RWPE2 (cell line): ENCODE measurements around the gene BMP7.

Experiments used
- ATAC-seq: fragments of 200-7000 bp; cut with Tn5 transposase; 3 replicates; pipeline ENCODE4 v1.9.1; 2021; ENCODE audit warnings: low read depth
- DNase-seq: peaks from one replicate; pipeline ENCODE4 v3.0.0-alpha.2; 2020; ENCODE audit warnings: low spot score
- H3K27ac ChIP-seq: fragments of 450-650 bp; 2 replicates; pipeline ENCODE4 v1.5.1; 2017; ENCODE audit warnings: mild to moderate bottlenecking; ENCODE audit not compliant: poor library complexity, severe bottlenecking
- H3K27me3 ChIP-seq: fragments of 250-450 bp; sonication (Bioruptor Pico); 2 replicates; pipeline ENCODE4 v1.5.1; 2021; ENCODE audit warnings: mild to moderate bottlenecking, moderate library complexity; ENCODE audit not compliant: insufficient read depth, poor library complexity, severe bottlenecking
- H3K36me3 ChIP-seq: fragments of 250-450 bp; sonication (Bioruptor Pico); 2 replicates; pipeline ENCODE4 v1.5.1; 2020; ENCODE audit warnings: low read depth, mild to moderate bottlenecking, moderate library complexity
- H3K4me1 ChIP-seq: fragments of 250-450 bp; sonication (Bioruptor Pico); 2 replicates; pipeline ENCODE4 v1.5.1; 2021; ENCODE audit warnings: mild to moderate bottlenecking, moderate library complexity; ENCODE audit not compliant: insufficient read depth, poor library complexity, severe bottlenecking
- H3K4me3 ChIP-seq: fragments of 250-450 bp; sonication (Bioruptor Pico); 2 replicates; pipeline ENCODE4 v1.5.1; 2021; ENCODE audit warnings: mild to moderate bottlenecking, moderate library complexity; ENCODE audit not compliant: severe bottlenecking
- H3K9me3 ChIP-seq: fragments of 250-450 bp; sonication (Bioruptor Pico); 2 replicates; pipeline ENCODE4 v1.5.1; 2021; ENCODE audit warnings: mild to moderate bottlenecking, moderate library complexity; ENCODE audit not compliant: severe bottlenecking
- TF ChIP-seq, protein P1 (sequence below): fragments of 450-650 bp; IDR thresholded peaks from one replicate; pipeline ENCODE4 v1.5.1; 2017; ENCODE audit warnings: mild to moderate bottlenecking, moderate library complexity; ENCODE audit not compliant: poor library complexity, severe bottlenecking

BMP7 gene

DNA sequence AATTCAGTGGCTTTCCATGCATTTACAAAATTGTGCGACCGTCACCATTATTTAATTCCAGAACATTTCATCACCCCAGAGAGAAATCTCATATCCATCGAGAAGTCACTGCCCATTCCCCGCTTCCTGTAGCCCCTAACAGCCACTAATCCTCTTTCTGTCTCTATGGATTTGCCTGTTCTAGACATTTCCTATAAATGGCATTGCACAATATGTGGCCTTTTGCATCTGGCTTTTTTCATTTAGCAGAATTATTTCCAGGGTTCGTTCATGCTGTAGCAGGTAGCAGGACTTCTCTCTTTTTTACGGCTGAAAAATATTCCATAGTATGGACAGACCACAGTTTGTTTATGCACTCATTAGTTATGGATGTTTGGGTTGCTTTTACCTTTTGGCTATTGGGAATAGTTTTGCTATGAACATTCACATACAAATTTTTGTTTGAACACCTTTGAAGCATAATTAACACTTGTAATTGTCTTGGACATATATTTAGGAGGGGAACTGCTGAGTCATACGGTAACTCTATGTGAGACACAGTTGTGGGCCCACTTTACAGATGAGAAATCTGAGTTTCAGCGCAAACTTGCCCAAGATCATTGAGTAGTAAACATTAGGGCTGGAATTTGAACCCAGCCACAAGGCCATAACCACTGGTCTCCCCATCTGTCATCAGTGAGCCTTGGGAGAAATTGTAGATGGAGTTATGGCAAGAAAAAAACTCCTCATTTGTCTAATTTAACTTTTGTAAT is 126.9 kb downstream of the BMP7 start:
- Histone ChIP-seq H3K27ac (no peak overlapping the region), H3K4me3 (no peak overlapping the region), H3K36me3 (no peaks in the 10 kb centered on the region), H3K4me1 (no peaks in the 10 kb centered on the region), H3K9me3 (no peaks in the 10 kb centered on the region), H3K27me3 (peaks cover 70% of the 10 kb centered on the region)
- ATAC-seq (no peak), DNase-seq (no peak)
- TF ChIP-seq, protein P1, sequence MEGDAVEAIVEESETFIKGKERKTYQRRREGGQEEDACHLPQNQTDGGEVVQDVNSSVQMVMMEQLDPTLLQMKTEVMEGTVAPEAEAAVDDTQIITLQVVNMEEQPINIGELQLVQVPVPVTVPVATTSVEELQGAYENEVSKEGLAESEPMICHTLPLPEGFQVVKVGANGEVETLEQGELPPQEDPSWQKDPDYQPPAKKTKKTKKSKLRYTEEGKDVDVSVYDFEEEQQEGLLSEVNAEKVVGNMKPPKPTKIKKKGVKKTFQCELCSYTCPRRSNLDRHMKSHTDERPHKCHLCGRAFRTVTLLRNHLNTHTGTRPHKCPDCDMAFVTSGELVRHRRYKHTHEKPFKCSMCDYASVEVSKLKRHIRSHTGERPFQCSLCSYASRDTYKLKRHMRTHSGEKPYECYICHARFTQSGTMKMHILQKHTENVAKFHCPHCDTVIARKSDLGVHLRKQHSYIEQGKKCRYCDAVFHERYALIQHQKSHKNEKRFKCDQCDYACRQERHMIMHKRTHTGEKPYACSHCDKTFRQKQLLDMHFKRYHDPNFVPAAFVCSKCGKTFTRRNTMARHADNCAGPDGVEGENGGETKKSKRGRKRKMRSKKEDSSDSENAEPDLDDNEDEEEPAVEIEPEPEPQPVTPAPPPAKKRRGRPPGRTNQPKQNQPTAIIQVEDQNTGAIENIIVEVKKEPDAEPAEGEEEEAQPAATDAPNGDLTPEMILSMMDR, result no peak

DNA sequence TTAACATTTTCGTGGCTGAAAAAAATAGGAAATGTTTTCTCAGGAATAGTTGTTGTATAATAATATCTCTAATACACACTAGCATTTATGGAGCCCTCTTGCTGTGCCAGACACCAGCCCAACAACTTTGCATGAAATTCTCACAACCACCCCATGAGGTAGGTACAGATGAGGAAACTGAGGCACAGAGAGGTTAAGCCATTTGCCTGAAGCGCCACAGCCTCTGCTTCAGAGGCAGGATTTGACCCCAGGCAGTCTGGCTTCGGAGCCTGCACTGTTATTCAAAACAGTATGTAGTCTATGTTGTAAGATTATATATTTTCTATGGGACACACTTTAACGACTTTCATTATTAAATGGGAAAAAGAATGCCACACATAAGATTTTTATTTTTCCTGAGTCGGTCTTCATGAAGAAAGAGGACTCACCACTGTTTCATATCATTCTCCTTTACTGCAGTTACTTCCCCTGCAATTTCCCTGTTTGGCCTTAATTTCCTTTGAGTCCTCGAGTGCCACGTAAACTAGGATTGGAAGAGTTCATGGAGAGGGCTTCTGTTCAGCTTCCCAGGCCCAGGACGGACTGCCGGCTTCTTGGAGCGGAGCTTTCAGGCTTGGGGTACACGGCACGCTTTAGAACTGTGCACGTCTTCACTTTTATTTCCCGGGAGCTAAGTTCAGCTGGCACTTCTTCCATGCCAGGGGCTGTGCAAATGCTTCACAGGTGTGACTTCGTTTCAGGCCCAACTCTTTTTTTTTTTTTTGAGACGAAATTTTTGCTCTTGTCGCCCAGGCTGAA is 128.0 kb downstream of the BMP7 start:
- Histone ChIP-seq H3K27me3 (peaks cover 66% of the 10 kb centered on the region), H3K4me1 (no peaks in the 10 kb centered on the region), H3K4me3 (no peak overlapping the region), H3K27ac (no peak overlapping the region), H3K36me3 (no peaks in the 10 kb centered on the region), H3K9me3 (no peaks in the 10 kb centered on the region)
- no peak for ATAC-seq
- TF ChIP-seq, protein P1, result no peak
- no peak for DNase-seq

DNA sequence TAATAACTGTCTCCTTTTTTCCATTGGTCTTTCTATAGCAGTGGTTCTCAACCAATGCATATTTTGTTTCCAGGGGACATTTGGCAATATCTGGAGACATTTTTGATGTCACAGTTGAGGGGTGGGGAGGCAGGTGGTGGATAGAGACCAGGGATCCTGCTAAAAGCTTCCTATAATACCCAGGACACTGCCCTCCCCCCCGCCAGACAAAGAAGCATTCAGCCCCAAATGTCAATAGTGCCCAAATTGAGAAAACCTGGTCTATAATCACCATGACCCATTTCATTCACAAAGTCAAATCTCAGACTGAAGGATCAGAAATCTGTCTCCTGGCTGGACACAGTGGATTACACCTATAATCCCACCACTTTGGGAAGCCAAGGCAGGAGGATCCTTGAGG is 128.8 kb downstream of the BMP7 start:
- no peaks in the 10 kb centered on the region for H3K36me3 ChIP-seq
- H3K4me3 ChIP-seq, result no peak overlapping the region
- ATAC-seq (no peak), DNase-seq (no peak)
- H3K27me3 ChIP-seq, result peaks cover 66% of the 10 kb centered on the region
- TF ChIP-seq, protein P1, result no peak
- H3K4me1 ChIP-seq, result no peaks in the 10 kb centered on the region
- H3K27ac ChIP-seq, result no peak overlapping the region
- H3K9me3 ChIP-seq, result no peaks in the 10 kb centered on the region

DNA sequence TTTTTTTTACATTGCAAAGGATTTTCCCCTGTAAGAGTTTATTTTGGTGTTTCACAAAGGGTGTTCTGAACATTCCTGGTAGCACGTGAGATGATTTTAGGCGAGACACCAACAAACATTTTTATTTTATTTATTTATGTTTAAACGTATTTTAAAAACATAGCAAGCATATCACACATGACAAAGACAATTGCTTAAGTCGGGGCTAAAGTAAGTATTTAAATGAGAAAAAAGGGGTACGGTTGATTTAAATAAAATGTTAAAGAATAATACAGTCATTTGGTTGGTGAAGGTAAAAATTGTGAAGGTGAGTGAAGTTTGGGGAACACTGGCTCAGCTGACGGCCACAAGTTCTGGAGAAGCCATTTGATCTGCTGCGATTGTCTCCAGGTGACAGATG is 129.7 kb downstream of the BMP7 start:
- no peak overlapping the region for H3K4me3 ChIP-seq
- TF ChIP-seq, protein P1, result no peak
- no peaks in the 10 kb centered on the region for H3K4me1 ChIP-seq
- no peaks in the 10 kb centered on the region for H3K36me3 ChIP-seq
- H3K27ac ChIP-seq, result no peak overlapping the region
- no peak for DNase-seq
- H3K9me3 ChIP-seq, result no peaks in the 10 kb centered on the region
- no peak for ATAC-seq
- H3K27me3 ChIP-seq, result peaks cover 65% of the 10 kb centered on the region
